ENCODE data around the gene VWA1.

DNA sequence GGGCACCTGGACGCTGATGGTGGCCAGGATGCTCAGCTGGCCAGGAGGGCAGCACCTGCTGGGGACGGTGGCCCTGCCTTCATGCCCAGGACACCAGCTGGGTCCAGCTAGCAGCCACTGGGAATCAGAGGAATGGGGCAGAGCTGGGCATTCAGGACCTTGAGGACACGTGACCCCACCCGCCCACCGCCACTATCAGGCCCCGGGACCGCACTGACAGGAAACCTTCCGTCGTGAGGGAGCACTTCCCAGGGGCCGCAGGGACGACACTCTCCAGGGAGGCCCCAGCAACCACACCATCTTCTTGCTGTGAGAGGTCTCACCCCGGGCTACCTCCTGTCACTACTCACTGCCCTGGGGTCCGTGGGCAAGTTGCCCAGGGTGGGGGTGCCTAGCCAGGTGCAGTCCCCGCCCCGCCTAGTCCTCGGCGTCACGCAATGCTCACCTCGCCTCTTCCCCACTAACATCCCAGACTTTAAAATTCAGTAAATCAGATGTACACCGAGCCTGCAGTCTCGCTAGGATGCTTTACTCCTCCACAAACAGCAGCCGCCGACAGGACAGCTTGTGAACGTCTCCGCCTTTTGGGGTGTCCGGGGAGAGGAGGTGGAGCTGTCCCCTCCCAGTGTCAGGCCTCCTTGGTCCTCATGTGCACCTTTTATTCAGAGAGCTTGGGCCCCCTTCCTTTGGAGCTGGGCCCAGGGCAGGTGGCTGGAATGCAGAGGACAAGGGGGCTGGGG lies 4.9 kb downstream of the VWA1 start:
- TF ChIP-seq, protein P1, sequence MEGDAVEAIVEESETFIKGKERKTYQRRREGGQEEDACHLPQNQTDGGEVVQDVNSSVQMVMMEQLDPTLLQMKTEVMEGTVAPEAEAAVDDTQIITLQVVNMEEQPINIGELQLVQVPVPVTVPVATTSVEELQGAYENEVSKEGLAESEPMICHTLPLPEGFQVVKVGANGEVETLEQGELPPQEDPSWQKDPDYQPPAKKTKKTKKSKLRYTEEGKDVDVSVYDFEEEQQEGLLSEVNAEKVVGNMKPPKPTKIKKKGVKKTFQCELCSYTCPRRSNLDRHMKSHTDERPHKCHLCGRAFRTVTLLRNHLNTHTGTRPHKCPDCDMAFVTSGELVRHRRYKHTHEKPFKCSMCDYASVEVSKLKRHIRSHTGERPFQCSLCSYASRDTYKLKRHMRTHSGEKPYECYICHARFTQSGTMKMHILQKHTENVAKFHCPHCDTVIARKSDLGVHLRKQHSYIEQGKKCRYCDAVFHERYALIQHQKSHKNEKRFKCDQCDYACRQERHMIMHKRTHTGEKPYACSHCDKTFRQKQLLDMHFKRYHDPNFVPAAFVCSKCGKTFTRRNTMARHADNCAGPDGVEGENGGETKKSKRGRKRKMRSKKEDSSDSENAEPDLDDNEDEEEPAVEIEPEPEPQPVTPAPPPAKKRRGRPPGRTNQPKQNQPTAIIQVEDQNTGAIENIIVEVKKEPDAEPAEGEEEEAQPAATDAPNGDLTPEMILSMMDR (IDR thresholded peaks at IDR 0.05), result no peak
- no peak for TF ChIP-seq POLR2A (IDR thresholded peaks at IDR 0.05)
- no peak for TF ChIP-seq EP300 (IDR thresholded peaks at IDR 0.05)

Data from tibial nerve (tissue), 4 donors.